ENCODE measurements around the gene GPR3. TPM values are rescaled to one million over a fixed set of nuclear protein-coding genes. Genes with fewer than 3 reads are reported as not detected.

The GPR3 gene
- total RNA-seq, 2 experiments from 2014 or later = 0.58 to 0.65 TPM

GRCh38 chr1:27351541-27352107, 40.8 kb upstream of the GPR3 start:
- POLR2A ChIA-PET = interaction anchor here (9.1 kb wide), 1 partner anchor 8 kb away, joined by 93 read pairs; the partner anchor contains the start of gene SYTL1

GRCh38 chr1:27353166-27353565, 39.3 kb upstream of the GPR3 start:
- Mint-ChIP-seq H3K27me3 (no peaks in the 10 kb centered on the region), H3K9me3 (no peaks in the 10 kb centered on the region), H3K4me1 (peaks cover 34% of the 10 kb centered on the region), H3K27ac (no peak overlapping the region), H3K36me3 (ENCODE audit: low read depth) (peaks cover 9% of the 10 kb centered on the region), H3K4me3 (no peak overlapping the region)
- DNase-seq = no peak
- ChIA-PET CTCF (interaction anchor here (1.6 to 1.8 kb wide), 2 partner anchors 19 to 51 kb away, joined by 3 to 5 read pairs; no protein-coding TSS in a partner anchor), POLR2A (interaction anchor here (1.0 to 9.1 kb wide), 3 partner anchors 10 to 57 kb away, joined by 4 to 93 read pairs (median 4); partner anchors contain the start of gene SYTL1)

More at GRCh38 chr1:27351541-27352107, 40.8 kb upstream of the GPR3 start:
- DNase-seq = no peak
- H3K4me3 Mint-ChIP-seq = no peak overlapping the region
- CTCF ChIA-PET = no interaction called here
- no peaks in the 10 kb centered on the region for H3K27me3 Mint-ChIP-seq
- peaks cover 26% of the 10 kb centered on the region for H3K4me1 Mint-ChIP-seq
- no peak overlapping the region for H3K27ac Mint-ChIP-seq
- peaks cover 20% of the 10 kb centered on the region for H3K36me3 Mint-ChIP-seq (ENCODE audit: low read depth)
- no peaks in the 10 kb centered on the region for H3K9me3 Mint-ChIP-seq

- CTCF ChIA-PET = interaction anchor here (0.6 to 2.0 kb wide), 6 partner anchors 15 to 288 kb away, joined by 3 to 9 read pairs (median 4); no protein-coding TSS in a partner anchor
- Mint-ChIP-seq H3K36me3 (ENCODE audit: low read depth) (peaks cover 9% of the 10 kb centered on the region), H3K27me3 (no peaks in the 10 kb centered on the region), H3K4me3 (no peak overlapping the region), H3K9me3 (no peaks in the 10 kb centered on the region), H3K27ac (no peak overlapping the region), H3K4me1 (peaks cover 35% of the 10 kb centered on the region)
- POLR2A ChIA-PET = interaction anchor here (1.0 to 9.1 kb wide), 3 partner anchors 10 to 57 kb away, joined by 4 to 93 read pairs (median 4); partner anchors contain the start of gene SYTL1
- no peak for DNase-seq
These were observed 38.8 kb upstream of the GPR3 start for GRCh38 chr1:27353629-27354028.

- Mint-ChIP-seq H3K4me3 (peak overlapping the region; percentile 66), H3K27ac (peak overlapping the region; percentile 92)
- CTCF ChIA-PET = interaction anchor here (1.0 to 2.1 kb wide), 6 partner anchors 10 to 316 kb away, joined by 3 to 21 read pairs (median 5); partner anchors contain the start of gene IFI6
These were observed 36.7 kb upstream of the GPR3 start for GRCh38 chr1:27355683-27356082.

GRCh38 chr1:27356277-27356618, 36.2 kb upstream of the GPR3 start:
- ChIA-PET CTCF (interaction anchor here (1.1 to 3.1 kb wide), 7 partner anchors 10 to 316 kb away, joined by 3 to 36 read pairs (median 12); partner anchors contain the start of genes IFI6 and MAP3K6), POLR2A (interaction anchor here (1.1 to 9.1 kb wide), 8 partner anchors 7 to 41 kb away, joined by 3 to 93 read pairs (median 6); partner anchors contain the start of genes MAP3K6 and SYTL1)
- Mint-ChIP-seq H3K4me1 (peaks cover 50% of the 10 kb centered on the region), H3K27me3 (peaks cover 8% of the 10 kb centered on the region), H3K36me3 (ENCODE audit: low read depth) (peaks cover 5% of the 10 kb centered on the region), H3K9me3 (no peaks in the 10 kb centered on the region), H3K27ac (peak overlapping the region; percentile 92), H3K4me3 (peak overlapping the region; percentile 66)
- no peak for DNase-seq

More at GRCh38 chr1:27355683-27356082, 36.7 kb upstream of the GPR3 start:
- peaks cover 8% of the 10 kb centered on the region for H3K27me3 Mint-ChIP-seq
- DNase-seq = no peak
- peaks cover 5% of the 10 kb centered on the region for H3K36me3 Mint-ChIP-seq (ENCODE audit: low read depth)
- H3K4me1 Mint-ChIP-seq = peaks cover 49% of the 10 kb centered on the region
- POLR2A ChIA-PET = interaction anchor here (1.1 to 9.1 kb wide), 6 partner anchors 10 to 41 kb away, joined by 3 to 93 read pairs (median 8); partner anchors contain the start of genes MAP3K6 and SYTL1
- no peaks in the 10 kb centered on the region for H3K9me3 Mint-ChIP-seq

- CTCF ChIA-PET = interaction anchor here (0.7 to 3.1 kb wide), 27 partner anchors 8 to 312 kb away, joined by 3 to 36 read pairs (median 6); partner anchors contain the start of genes MAP3K6, SYTL1 and TMEM222
- Mint-ChIP-seq H3K4me3 (peak overlapping the region; percentile 66), H3K9me3 (no peaks in the 10 kb centered on the region), H3K36me3 (ENCODE audit: low read depth) (peaks cover 4% of the 10 kb centered on the region), H3K27ac (peak overlapping the region; percentile 92), H3K27me3 (peaks cover 8% of the 10 kb centered on the region), H3K4me1 (peaks cover 50% of the 10 kb centered on the region)
- POLR2A ChIA-PET = interaction anchor here (0.8 to 9.1 kb wide), 14 partner anchors 8 to 45 kb away, joined by 3 to 93 read pairs (median 4); partner anchors contain the start of genes GPR3, MAP3K6 and SYTL1
- peak; percentile 46 for DNase-seq
These were observed 35.7 kb upstream of the GPR3 start for GRCh38 chr1:27356619-27357280.

GRCh38 chr1:27357281-27358037, 35.0 kb upstream of the GPR3 start:
- Mint-ChIP-seq H3K27ac (peak overlapping the region; percentile 92), H3K27me3 (peaks cover 8% of the 10 kb centered on the region), H3K4me1 (peaks cover 50% of the 10 kb centered on the region), H3K4me3 (peak overlapping the region; percentile 66), H3K9me3 (no peaks in the 10 kb centered on the region), H3K36me3 (ENCODE audit: low read depth) (no peaks in the 10 kb centered on the region)
- CTCF ChIA-PET = interaction anchor here (0.7 to 3.1 kb wide), 27 partner anchors 9 to 645 kb away, joined by 3 to 36 read pairs (median 6); partner anchors contain the start of genes MAP3K6, SYTL1 and TMEM222
- POLR2A ChIA-PET = interaction anchor here (0.8 to 9.1 kb wide), 11 partner anchors 8 to 45 kb away, joined by 3 to 93 read pairs (median 5); partner anchors contain the start of genes GPR3, MAP3K6 and SYTL1
- DNase-seq = peak; percentile 87

GRCh38 chr1:27358038-27358927, 34.1 kb upstream of the GPR3 start:
- Mint-ChIP-seq H3K4me3 (peak overlapping the region; percentile 66), H3K4me1 (peaks cover 50% of the 10 kb centered on the region), H3K36me3 (ENCODE audit: low read depth) (no peaks in the 10 kb centered on the region), H3K27ac (no peak overlapping the region), H3K9me3 (no peaks in the 10 kb centered on the region), H3K27me3 (peaks cover 8% of the 10 kb centered on the region)
- CTCF ChIA-PET = interaction anchor here (0.7 to 3.1 kb wide), 20 partner anchors 8 to 644 kb away, joined by 3 to 36 read pairs (median 8); partner anchors contain the start of genes MAP3K6, SYTL1 and TMEM222
- no peak for DNase-seq
- POLR2A ChIA-PET = interaction anchor here (1.0 to 9.1 kb wide), 8 partner anchors 7 to 203 kb away, joined by 3 to 93 read pairs (median 6); partner anchors contain the start of genes GPR3, MAP3K6, SLC9A1 and SYTL1

GRCh38 chr1:27358928-27359313, 33.5 kb upstream of the GPR3 start:
- H3K27ac Mint-ChIP-seq = no peak overlapping the region
- H3K4me1 Mint-ChIP-seq = peaks cover 49% of the 10 kb centered on the region
- POLR2A ChIA-PET = interaction anchor here (1.0 to 9.1 kb wide), 4 partner anchors 7 to 204 kb away, joined by 4 to 93 read pairs (median 20); partner anchors contain the start of genes MAP3K6, SLC9A1 and SYTL1
- CTCF ChIA-PET = interaction anchor here (2.4 to 3.1 kb wide), 5 partner anchors 15 to 59 kb away, joined by 10 to 36 read pairs (median 12); no protein-coding TSS in a partner anchor
- H3K9me3 Mint-ChIP-seq = no peaks in the 10 kb centered on the region
- peaks cover 8% of the 10 kb centered on the region for H3K27me3 Mint-ChIP-seq
- DNase-seq = no peak
- H3K36me3 Mint-ChIP-seq (ENCODE audit: low read depth) = no peaks in the 10 kb centered on the region
- peak overlapping the region; percentile 1 for H3K4me3 Mint-ChIP-seq

GRCh38 chr1:27359822-27360158, 32.6 kb upstream of the GPR3 start:
- ChIA-PET CTCF (interaction anchor here (1.2 to 1.9 kb wide), 2 partner anchors 11 to 27 kb away, joined by 4 read pairs; no protein-coding TSS in a partner anchor), POLR2A (interaction anchor here (1.2 kb wide), 1 partner anchor 18 kb away, joined by 4 read pairs; the partner anchor contains the start of gene SYTL1)
- Mint-ChIP-seq H3K27ac (peak overlapping the region; percentile 59), H3K4me1 (peaks cover 53% of the 10 kb centered on the region), H3K9me3 (no peaks in the 10 kb centered on the region), H3K36me3 (ENCODE audit: low read depth) (no peaks in the 10 kb centered on the region), H3K4me3 (peak overlapping the region; percentile 62), H3K27me3 (peaks cover 8% of the 10 kb centered on the region)
- DNase-seq = no peak
